Breast epithelium (tissue), 4 donors: ENCODE data around the gene PITX2. TPM values are rescaled to one million over a fixed set of nuclear protein-coding genes. Genes with fewer than 3 reads are reported as not detected.

Experiments
- DNase-seq, 2 donors: peaks; one replicate each; pipeline ENCODE4 v3.0.0-alpha.2; 2019; ENCODE audit warnings: low spot score in 2 of 2
- H3K27ac ChIP-seq, 2 donors: fragments of 200-600 bp; sonication (generic) in 1 of 2; one replicate each; pipeline ENCODE4 v1.5.1; 2016 to 2019; ENCODE audit warnings: mild to moderate bottlenecking in 1 of 2
- H3K27me3 ChIP-seq, 2 donors: fragments of 200-600 bp; sonication (generic) in 1 of 2; one replicate each; pipeline versions ENCODE4 v1.5.1 to v1.6.0; 2017 to 2019; ENCODE audit warnings: control low read depth in 1 of 2, mild to moderate bottlenecking in 1 of 2
- H3K36me3 ChIP-seq: fragments of 200-600 bp; one replicate; pipeline ENCODE4 v1.5.1; 2019
- H3K4me1 ChIP-seq, 2 donors: fragments of 200-600 bp; sonication (generic); one replicate each; pipeline ENCODE4 v1.5.1; 2016 to 2019; ENCODE audit warnings: control low read depth in 1 of 2
- H3K4me3 ChIP-seq, 3 donors: fragments of 200-600 bp; sonication (generic); 1 replicate in 2 of 3; 2 replicates in 1 of 3; pipeline ENCODE4 v1.5.1; 2016 to 2019; ENCODE audit warnings: mild to moderate bottlenecking in 3 of 3, moderate library complexity in 2 of 3
- H3K9me3 ChIP-seq, 2 donors: fragments of 200-600 bp; sonication (generic) in 1 of 2; one replicate each; pipeline ENCODE4 v1.5.1; 2016 to 2019; ENCODE audit warnings: control low read depth in 1 of 2
- CTCF ChIP-seq, 3 donors: fragments of 450-650 bp; IDR thresholded peaks; one replicate each; pipeline ENCODE4 v1.5.1; 2016 to 2017; ENCODE audit warnings: antibody characterized with exemption in 3 of 3, mild to moderate bottlenecking in 3 of 3, moderate library complexity in 3 of 3
- POLR2A ChIP-seq: fragments of 450-650 bp; IDR thresholded peaks from one replicate; pipeline ENCODE4 v1.6.1; 2016; ENCODE audit warnings: antibody characterized with exemption, mild to moderate bottlenecking, moderate library complexity
- POLR2AphosphoS5 ChIP-seq, 3 donors: sonication (generic); formaldehyde crosslinking; IDR thresholded peaks; one replicate each; pipeline ENCODE4 v1.6.1; 2017; ENCODE audit warnings: antibody characterized with exemption in 3 of 3
- intact Hi-C: fragments of 100-400 bp; cut with DNase I; formaldehyde crosslinking; loops from one replicate; pipeline ENCODE4 v1.15.1; 2023; ENCODE audit warnings: low total_unique reads
- total RNA-seq, 3 donors: library from RNA; depleted of rRNA; stranded (reverse); fragments of >200 nt; gene quantifications; one replicate each; pipeline ENCODE4 v1.1.0, GENCODE V29; 2016

Gene PITX2
- total RNA-seq, 3 donors from 2014 or later, result 0.33 to 2.6 TPM; not detected in 1

DNA sequence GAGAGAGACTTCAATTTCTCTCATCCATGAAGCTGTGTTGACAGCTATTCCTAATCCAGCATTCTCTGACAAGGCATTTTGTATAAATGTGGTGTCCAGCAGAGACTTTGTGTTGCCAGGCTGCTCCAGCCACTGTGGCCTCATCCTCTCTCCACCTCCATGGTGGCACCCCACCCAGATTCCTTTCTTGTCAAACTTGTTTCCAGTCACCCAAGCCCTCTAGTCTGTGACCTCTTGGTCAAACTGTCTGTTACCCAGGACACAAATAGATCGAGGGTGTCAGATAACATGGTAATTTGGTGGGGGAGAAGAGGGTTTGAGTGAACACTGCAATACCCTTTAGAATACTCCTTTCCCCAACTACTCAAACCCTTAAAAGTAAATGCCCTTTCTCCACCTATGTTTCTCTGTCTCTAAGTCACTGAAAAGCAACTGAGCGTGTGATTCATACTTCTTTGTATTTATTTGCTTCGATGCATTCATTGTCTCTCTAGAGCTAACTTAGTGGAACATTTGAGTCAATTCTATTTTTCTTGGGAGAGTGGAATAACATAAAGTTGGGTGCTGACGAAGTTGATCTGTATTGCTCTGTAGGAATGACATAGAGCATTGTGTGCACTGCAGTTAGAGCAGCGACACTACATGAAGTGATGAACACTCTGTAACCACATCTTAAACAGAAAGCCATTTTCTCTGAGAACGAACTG, 13.7 kb downstream of the PITX2 start:
- intact Hi-C loops, result no loop called here
- H3K36me3 ChIP-seq, result no peaks in the 10 kb centered on the region
- no peaks in the 10 kb centered on the region for H3K9me3 ChIP-seq
- no peak overlapping the region for H3K4me3 ChIP-seq
- H3K4me1 ChIP-seq, result no peaks in the 10 kb centered on the region
- TF ChIP-seq CTCF (IDR thresholded peaks at IDR 0.05) (no peak), POLR2AphosphoS5 (IDR thresholded peaks at IDR 0.05) (no peak), POLR2A (no peak)
- H3K27ac ChIP-seq, result no peak overlapping the region
- no peak for DNase-seq
- peaks cover 4 to 57% of the 10 kb centered on the region in 2 donors for H3K27me3 ChIP-seq

- Histone ChIP-seq H3K4me1 (no peaks in the 10 kb centered on the region), H3K9me3 (no peaks in the 10 kb centered on the region), H3K4me3 (no peak overlapping the region), H3K36me3 (no peaks in the 10 kb centered on the region), H3K27me3 (peaks cover 0 to 18% of the 10 kb centered on the region in 2 donors), H3K27ac (no peak overlapping the region)
- intact Hi-C loops, result no loop called here
- TF ChIP-seq POLR2AphosphoS5 (IDR thresholded peaks at IDR 0.05) (no peak), CTCF (IDR thresholded peaks at IDR 0.05) (no peak), POLR2A (no peak)
- no peak for DNase-seq
Measured at GRCh38 chr4:110605077-110605476, 17.8 kb downstream of the PITX2 start.

GRCh38 chr4:110602061-110602460, 20.8 kb downstream of the PITX2 start:
- intact Hi-C loops, result no loop called here
- no peak for DNase-seq

GRCh38 chr4:110597582-110597981, 25.3 kb downstream of the PITX2 start:
- Histone ChIP-seq H3K4me1 (no peaks in the 10 kb centered on the region), H3K4me3 (no peak overlapping the region), H3K9me3 (peaks cover 3 to 22% of the 10 kb centered on the region in 2 donors), H3K27ac (no peak overlapping the region), H3K36me3 (no peaks in the 10 kb centered on the region), H3K27me3 (no peaks in the 10 kb centered on the region)
- intact Hi-C loops, result no loop called here
- no peak for DNase-seq
- no peak for TF ChIP-seq CTCF (IDR thresholded peaks at IDR 0.05)
- TF ChIP-seq POLR2AphosphoS5 (IDR thresholded peaks at IDR 0.05), result no peak
- TF ChIP-seq POLR2A, result no peak

More at GRCh38 chr4:110602061-110602460, 20.8 kb downstream of the PITX2 start:
- Histone ChIP-seq H3K27me3 (no peaks in the 10 kb centered on the region), H3K36me3 (no peaks in the 10 kb centered on the region), H3K4me3 (no peak overlapping the region), H3K4me1 (no peaks in the 10 kb centered on the region), H3K27ac (no peak overlapping the region), H3K9me3 (peaks cover 0 to 4% of the 10 kb centered on the region in 2 donors)
- TF ChIP-seq POLR2A (no peak), CTCF (IDR thresholded peaks at IDR 0.05) (no peak), POLR2AphosphoS5 (IDR thresholded peaks at IDR 0.05) (no peak)

DNA sequence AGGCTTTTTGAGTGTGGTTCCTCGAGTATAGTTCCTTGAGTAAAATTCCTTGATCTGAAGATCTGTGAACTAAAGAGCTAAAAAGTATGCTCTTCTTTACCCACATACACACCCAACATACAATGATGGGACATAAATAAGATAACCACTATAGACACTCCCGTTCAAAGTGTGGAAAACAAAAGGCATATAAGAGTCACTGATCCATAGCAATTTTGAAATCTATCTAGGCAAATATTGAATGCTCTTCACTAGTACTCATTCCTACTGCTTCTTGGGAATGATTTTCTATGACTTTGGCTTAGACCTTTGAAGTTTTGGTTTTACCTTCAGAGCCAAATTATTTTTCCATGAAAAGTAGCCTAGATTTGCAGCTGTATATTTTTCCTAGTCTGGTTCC, 26.4 kb downstream of the PITX2 start:
- Histone ChIP-seq H3K27me3 (no peaks in the 10 kb centered on the region), H3K9me3 (peaks cover 3 to 22% of the 10 kb centered on the region in 2 donors), H3K4me1 (no peaks in the 10 kb centered on the region), H3K36me3 (no peaks in the 10 kb centered on the region), H3K27ac (no peak overlapping the region), H3K4me3 (no peak overlapping the region)
- intact Hi-C loops, result no loop called here
- no peak for DNase-seq
- TF ChIP-seq CTCF (IDR thresholded peaks at IDR 0.05) (no peak), POLR2AphosphoS5 (IDR thresholded peaks at IDR 0.05) (no peak), POLR2A (no peak)
